GM08714 (cell line): ENCODE results near the gene ABCC1.
"Not testable (repeated sequence)": the region's sequence is repeated elsewhere in the genome, so short reads cannot be mapped to it uniquely, and the experiment has no call there.

Experiments used
- H3K4me3 ChIP-seq: fragments of 200-500 bp; sonication (Bioruptor generic); 2 replicates; pipeline ENCODE4 v1.5.1; 2014; ENCODE audit warnings: mild to moderate bottlenecking, low read length, inconsistent platforms
- ZNF274 ChIP-seq: IDR thresholded peaks from 2 replicates; pipeline ENCODE4 v1.6.1; 2012; ENCODE audit warnings: mild to moderate bottlenecking, low read depth, low read length

The ABCC1 gene

DNA sequence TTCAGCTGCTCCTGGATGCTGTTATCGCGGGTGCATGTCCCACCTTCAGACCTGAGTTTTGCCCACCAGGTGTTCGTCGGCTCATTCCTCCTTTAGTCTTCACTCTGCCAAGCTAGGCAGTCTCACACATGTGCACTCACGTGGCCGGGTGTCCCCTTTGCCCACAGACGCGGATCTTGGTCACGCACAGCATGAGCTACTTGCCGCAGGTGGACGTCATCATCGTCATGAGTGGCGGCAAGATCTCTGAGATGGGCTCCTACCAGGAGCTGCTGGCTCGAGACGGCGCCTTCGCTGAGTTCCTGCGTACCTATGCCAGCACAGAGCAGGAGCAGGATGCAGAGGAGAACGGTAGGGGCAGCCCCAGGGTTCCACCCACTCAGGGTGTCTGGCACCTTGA, 140.8 kb downstream of the ABCC1 start:
- H3K4me3 ChIP-seq: no peak overlapping the region
- TF ChIP-seq ZNF274: no peak

DNA sequence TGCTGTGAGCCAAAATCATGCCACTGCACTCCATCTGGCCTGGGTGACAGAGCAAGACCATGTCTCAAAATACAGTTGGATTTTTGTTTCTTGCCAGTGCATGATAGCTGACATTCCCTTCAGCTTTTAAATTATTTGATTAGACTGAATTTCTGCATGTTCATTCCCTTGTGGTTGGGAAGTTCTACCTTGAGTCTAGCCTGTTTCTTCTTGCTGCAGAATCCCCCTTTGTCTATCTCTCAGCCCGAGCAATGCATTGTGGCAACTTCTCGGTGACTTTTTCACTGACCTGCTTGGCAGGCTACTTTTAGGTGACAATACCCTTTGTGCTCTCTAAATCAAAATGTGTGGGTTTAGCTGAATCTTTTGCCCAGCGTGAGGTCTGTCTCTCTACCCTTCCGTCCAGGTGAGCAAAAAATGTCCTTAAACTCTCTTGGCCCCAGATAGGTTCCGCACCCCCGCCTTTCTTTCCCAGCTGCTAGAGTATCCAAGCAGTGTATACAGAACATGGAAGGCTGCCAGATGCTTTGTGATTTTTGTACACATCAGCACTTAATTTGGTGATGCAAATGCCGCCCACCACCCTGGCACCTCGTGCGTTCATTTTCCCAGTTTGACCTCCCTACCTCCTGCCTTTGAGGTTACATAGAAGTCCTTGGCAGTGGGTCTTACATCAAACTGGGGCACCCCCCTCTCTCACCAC, 143.7 kb downstream of the ABCC1 start:
- TF ChIP-seq ZNF274: no peak
- H3K4me3 ChIP-seq: no peak overlapping the region

DNA sequence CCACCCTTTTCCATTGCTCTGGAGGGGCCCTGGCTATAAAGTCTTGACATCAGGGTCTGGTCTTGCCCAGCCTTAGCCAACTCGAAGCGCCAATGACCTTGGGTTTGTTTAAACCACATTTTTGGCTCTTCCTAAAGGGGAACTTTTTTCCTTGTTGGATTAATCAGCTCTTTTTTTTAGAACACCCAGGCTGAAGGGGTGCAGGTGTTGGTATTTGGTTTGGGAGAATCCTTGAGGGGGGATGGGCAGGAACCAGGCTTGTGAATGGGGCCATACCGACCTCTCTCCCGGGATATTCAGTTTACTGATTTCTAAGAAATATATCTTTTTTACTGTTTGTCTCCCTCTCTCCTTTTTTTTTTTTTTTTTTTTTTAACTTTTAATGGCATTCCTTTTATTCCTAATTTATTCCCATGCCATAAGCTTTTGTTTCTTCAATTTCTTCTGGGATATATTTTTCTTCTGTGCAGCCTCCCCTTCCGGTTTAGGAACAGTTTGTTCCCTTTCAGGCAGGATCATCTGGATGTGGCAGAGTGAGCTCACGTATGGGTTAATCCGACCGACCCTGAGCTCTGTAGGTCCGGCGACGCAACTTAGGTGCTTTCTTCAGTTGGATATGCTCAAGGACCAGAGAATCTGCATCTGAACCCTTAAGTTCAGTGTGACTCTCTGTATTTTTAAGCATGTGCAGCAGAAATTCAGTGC, 144.4 kb downstream of the ABCC1 start:
- no peak for TF ChIP-seq ZNF274
- H3K4me3 ChIP-seq: no peak overlapping the region

DNA sequence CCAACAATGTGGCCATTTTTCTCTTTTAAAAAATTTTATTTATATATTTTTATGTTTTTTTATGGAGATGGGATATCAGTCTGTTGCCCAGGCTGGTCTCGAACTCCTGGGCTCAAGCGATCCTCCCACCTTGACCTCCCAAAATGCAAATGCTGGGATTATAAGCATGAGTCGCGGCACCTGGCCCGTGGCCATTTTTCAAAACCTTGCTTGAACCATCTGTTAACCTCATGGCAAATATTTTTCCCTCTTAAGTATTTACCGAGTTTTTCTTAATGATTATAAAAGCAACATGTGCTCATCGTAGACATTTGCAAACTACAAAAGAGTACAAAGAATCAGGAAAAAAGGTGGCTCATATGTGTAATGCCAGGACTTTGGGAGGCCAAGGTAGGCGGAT, 146.2 kb downstream of the ABCC1 start:
- H3K4me3 ChIP-seq: no peak overlapping the region
- TF ChIP-seq ZNF274: no peak

DNA sequence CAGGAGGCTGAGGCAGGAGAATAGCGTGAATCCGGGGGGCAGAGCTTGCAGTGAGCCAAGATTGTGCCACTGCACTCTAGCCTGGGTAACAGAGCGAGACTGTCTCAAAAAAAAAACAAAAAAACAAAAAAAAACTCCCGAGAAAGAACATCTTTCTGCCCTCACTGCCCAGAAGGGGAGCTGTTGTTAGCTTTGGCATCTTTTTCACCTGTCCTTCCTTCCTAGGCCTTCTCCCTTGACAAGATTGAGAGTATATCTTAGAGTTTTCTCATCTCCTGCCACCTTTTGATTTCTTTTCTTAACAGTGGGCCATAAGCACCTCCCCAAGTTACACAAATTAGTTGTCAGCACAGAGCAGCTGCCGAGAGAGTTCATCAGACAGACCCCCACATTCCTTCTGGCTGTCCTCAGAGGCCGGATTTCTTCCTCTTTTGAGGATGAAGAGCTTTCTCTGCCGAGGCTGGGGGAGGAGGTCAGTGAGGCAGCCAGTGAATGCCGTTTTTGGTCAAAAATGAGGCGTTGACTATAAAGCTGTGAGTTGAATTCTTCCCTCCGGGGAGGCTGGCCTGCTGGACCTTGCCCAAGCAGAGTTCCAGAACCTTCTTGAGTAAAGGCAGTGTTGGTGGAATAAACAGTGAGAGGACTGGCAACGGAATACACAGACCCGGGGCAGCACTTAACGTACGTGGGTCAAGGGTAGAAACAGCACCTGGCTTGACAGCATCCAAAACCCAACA, 146.9 kb downstream of the ABCC1 start:
- H3K4me3 ChIP-seq: no peak overlapping the region
- no peak for TF ChIP-seq ZNF274

DNA sequence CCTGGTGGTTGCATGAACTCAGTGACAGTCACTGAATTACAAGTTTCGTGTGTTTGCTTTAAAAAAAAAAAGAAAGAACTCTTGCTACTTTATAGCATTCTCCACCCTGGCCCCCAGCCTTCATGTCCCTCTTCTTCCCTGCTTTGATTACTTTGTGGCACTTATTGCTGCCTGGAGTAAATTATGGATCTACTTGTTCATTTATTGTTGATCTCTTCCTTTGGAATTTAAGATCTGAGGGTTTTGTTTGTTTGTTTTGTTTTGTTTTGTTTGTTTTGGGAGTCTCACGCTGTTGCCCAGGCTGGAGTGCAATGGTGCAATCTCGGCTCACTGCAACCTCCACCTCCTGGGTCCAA, 147.4 kb downstream of the ABCC1 start:
- TF ChIP-seq ZNF274: no peak
- no peak overlapping the region for H3K4me3 ChIP-seq

DNA sequence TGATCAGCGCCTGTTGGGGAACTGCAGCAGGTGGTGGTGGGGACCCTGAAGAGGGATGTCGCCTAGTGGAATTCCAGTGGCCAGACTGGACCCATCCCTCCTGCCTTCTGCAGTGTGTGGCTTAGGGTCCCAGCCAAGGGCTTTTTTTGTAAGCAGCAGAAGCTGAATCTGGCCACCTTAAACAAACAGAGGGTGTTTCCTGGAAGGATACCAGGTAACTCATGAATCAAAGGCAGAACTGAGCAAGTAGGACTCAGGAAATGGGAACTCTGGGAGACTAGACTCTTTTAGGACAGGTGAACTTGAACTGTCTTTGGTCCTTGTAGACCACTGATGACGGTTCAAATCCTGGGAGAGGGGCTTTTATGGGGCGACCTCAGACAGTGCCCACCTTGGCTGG, 149.9 kb downstream of the ABCC1 start:
- no peak overlapping the region for H3K4me3 ChIP-seq
- TF ChIP-seq ZNF274: no peak

DNA sequence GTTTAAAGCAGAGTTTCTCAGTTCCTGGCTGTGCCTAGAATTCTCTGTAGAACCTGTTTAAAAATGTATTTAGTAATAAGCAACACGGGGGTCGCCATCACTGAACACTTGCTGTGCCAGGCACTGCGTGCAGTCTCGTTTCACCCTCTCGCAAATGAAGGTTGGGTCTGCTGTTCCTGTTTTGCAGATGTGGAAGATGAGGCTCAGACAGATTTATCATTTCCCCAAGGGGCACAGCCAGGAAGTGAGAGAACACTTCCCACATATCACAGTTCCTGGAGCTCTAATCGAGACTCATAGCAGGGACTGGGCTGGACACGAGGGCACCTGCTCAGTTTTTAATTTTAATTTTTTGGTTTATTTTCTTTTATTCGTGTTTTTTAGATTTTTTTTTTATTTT, 151.2 kb downstream of the ABCC1 start:
- no peak overlapping the region for H3K4me3 ChIP-seq
- TF ChIP-seq ZNF274: no peak

DNA sequence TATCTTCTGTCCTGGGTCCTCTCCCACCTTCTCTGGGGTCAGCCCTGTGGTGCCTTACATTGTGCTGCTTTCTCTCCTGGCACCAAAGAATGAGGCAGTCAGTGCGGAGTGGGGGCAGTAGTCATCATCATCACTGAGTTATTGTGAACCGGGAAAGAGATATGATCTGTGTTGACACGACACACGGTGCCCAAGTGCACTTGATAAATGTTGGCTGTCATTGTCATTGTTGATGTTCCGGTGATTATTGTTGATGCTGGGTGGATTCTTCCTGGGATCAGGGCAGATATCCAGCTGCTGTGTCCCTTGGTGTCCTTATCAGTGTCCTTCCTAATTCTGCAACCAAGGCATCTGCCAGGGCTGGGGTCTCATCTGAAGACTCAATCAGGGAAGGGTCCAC, 152.2 kb downstream of the ABCC1 start:
- no peak for TF ChIP-seq ZNF274
- no peak overlapping the region for H3K4me3 ChIP-seq

DNA sequence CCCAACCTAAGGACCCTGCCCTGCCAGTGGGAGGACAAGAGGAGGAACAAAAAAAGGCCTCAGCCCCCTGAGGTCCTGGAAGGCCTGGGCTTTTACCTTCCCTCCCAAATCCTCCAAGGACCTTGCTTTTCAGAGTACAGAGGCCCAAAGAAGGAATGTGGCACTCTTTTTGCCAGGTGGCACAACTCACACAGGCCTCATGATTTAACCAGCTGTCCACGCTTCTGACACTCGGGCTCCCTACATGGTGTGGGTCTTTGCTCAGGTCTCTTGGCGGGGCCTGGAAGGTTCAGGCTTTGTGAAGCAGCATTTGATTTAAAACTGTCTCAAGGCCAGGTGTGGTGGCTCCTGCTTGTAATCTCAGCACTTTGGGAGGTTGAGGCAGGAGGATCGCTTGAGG, 153.3 kb downstream of the ABCC1 start:
- H3K4me3 ChIP-seq: no peak overlapping the region
- no peak for TF ChIP-seq ZNF274

DNA sequence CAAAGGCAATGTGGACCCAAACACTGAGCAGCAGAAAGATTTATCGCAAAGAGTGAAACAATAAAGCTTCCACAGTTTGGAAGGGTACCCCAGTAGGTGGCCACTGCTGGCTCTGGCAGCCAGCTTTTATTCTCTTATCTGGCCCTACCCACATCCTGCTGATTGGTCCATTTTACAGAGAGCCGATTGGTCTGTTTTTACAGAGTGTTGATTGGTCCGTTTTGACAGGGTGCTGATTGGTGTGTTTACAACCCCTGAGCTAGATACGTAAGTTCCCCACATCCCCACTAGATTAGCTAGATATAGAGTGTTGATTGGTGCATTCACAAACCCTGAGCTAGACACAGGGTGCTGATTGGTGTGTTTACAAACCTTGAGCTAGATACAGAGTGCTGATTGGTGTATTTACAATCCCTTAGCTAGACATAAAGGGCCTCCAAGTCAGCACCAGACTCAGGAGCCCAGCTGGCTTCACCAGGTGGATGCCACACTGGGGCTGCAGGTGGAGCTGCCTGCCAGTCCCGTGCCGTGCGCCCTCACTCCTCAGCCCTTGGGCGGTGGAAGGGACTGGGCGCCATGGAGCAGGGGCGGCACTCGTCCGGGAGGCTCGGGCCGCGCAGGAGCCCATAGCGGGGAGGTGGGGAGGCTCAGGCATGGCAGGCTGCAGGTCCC, 154.9 kb downstream of the ABCC1 start:
- H3K4me3 ChIP-seq: not testable (repeated sequence)

DNA sequence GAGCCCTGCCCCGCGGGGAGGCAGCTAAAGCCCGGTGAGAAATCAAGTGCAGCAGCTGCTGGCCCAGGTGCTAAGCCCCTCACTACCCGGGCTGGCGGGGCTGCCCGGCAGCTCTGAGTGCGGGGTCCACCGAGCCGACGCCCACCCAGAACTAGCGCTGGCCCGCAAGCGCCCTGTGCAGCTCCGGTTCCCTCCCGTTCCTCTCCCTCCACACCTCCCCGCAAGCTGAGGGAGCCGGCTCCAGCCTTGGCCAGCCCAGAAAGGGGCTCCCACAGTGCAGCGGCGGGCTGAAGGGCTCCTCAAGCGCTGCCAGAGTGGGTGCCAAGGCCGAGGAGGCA, 155.4 kb downstream of the ABCC1 start:
- not testable (repeated sequence) for H3K4me3 ChIP-seq

DNA sequence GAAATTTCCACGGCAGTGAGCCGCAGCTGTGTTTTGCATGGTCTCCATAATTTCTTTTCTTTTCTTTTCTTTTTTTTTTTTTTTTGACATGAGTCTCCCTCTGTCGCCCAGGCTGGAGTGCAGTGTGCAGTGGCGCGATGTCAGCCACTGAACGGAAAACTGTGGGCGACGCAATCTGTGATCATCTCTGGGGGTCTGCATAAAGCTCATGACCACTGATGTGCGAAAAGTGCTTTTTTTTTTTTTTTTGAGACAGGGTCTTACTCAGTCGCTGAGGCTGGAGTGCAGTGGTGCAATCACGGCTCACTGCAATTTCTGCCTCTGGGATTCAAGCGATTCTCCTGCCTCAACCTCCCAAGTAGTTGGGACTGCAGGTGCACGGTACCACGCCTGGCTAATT, 156.2 kb downstream of the ABCC1 start:
- TF ChIP-seq ZNF274: no peak
- no peak overlapping the region for H3K4me3 ChIP-seq

DNA sequence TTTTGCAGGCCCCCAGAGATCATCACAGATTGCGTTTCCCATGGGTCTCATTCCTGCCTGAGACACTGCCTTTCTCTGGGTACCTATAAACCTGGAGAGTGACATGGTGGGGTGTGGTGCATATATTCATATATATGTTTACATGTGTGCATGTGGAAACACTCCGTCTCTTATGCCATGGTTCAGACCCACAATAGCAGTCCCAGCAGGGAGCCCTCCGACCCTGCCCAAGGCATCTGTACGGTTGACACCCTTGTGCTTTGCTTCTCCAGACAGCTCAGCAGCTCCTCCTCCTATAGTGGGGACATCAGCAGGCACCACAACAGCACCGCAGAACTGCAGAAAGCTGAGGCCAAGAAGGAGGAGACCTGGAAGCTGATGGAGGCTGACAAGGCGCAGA, 157.1 kb downstream of the ABCC1 start:
- no peak for TF ChIP-seq ZNF274
- H3K4me3 ChIP-seq: no peak overlapping the region

DNA sequence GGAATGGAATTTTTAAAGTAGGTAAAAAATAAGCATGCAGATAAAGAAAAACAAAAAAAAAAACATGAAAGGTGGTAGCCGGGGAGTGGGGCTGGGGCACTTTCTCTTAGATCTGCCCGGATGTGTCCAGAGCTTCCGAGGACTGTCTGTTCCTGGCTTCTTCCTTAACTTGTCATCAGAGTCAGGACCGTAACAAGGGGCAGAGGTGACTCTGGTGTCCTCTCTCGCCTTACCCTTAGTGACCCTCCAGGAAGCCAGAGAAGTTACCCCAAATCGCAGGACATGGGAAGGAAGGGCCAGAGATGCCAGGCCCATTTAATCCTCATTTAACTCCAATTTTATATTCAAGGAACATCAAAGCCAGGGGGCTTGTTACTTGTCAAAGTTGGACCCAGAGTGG, 158.4 kb downstream of the ABCC1 start:
- no peak for TF ChIP-seq ZNF274
- H3K4me3 ChIP-seq: no peak overlapping the region
